ENCODE data around the gene A3GALT2. TPM values are rescaled to one million over a fixed set of nuclear protein-coding genes. Genes with fewer than 3 reads are reported as not detected.

The A3GALT2 gene
- total RNA-seq, 1 donor from 2014 or later = not detected

GRCh38 chr1:33268927-33269610 lies 51.8 kb downstream of the A3GALT2 start:
- H3K79me2 ChIP-seq (ENCODE audit: low read depth) = peaks cover 78% of the 10 kb centered on the region
- no peak overlapping the region for H3K9ac ChIP-seq
- Mint-ChIP-seq H3K36me3 (peaks cover 10% of the 10 kb centered on the region), H3K4me1 (peaks cover 38% of the 10 kb centered on the region), H3K4me3 (no peak overlapping the region), H3K27ac (peak overlapping the region; percentile 60), H3K9me3 (no peaks in the 10 kb centered on the region), H3K27me3 (ENCODE audit: insufficient read depth, low read depth) (no peaks in the 10 kb centered on the region)
- no peak for DNase-seq (ENCODE audit: low spot score)
- no peak overlapping the region for H3K4me2 ChIP-seq
- H3K4me1 ChIP-seq = no peaks in the 10 kb centered on the region
- no peaks in the 10 kb centered on the region for H3F3A ChIP-seq (ENCODE audit: low read depth)
- no peaks in the 10 kb centered on the region for H3K36me3 ChIP-seq
- no peaks in the 10 kb centered on the region for H3K27me3 ChIP-seq
- TF ChIP-seq EZH2 (IDR thresholded peaks at IDR 0.05) = no peak
- no peak for TF ChIP-seq EZH2phosphoT487 (IDR thresholded peaks at IDR 0.05)
- TF ChIP-seq, protein P1, sequence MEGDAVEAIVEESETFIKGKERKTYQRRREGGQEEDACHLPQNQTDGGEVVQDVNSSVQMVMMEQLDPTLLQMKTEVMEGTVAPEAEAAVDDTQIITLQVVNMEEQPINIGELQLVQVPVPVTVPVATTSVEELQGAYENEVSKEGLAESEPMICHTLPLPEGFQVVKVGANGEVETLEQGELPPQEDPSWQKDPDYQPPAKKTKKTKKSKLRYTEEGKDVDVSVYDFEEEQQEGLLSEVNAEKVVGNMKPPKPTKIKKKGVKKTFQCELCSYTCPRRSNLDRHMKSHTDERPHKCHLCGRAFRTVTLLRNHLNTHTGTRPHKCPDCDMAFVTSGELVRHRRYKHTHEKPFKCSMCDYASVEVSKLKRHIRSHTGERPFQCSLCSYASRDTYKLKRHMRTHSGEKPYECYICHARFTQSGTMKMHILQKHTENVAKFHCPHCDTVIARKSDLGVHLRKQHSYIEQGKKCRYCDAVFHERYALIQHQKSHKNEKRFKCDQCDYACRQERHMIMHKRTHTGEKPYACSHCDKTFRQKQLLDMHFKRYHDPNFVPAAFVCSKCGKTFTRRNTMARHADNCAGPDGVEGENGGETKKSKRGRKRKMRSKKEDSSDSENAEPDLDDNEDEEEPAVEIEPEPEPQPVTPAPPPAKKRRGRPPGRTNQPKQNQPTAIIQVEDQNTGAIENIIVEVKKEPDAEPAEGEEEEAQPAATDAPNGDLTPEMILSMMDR (IDR thresholded peaks at IDR 0.05) = no peak
- no peak overlapping the region for H3K27ac ChIP-seq
- no peak overlapping the region for H2AFZ ChIP-seq (replicated peaks)
- no peak overlapping the region for H3K4me3 ChIP-seq
- H3K9me3 ChIP-seq (ENCODE audit: low read depth) = no peaks in the 10 kb centered on the region
- peaks cover 98% of the 10 kb centered on the region for H4K20me1 ChIP-seq (ENCODE audit: low read depth)

GRCh38 chr1:33268457-33268856 lies 52.4 kb downstream of the A3GALT2 start:
- Histone ChIP-seq H4K20me1 (ENCODE audit: low read depth) (peaks cover 98% of the 10 kb centered on the region), H3K27ac (no peak overlapping the region), H2AFZ (replicated peaks) (no peak overlapping the region), H3F3A (ENCODE audit: low read depth) (no peaks in the 10 kb centered on the region), H3K9me3 (ENCODE audit: low read depth) (no peaks in the 10 kb centered on the region), H3K27me3 (no peaks in the 10 kb centered on the region), H3K79me2 (ENCODE audit: low read depth) (peaks cover 78% of the 10 kb centered on the region), H3K4me2 (no peak overlapping the region), H3K9ac (no peak overlapping the region), H3K36me3 (no peaks in the 10 kb centered on the region), H3K4me3 (no peak overlapping the region), H3K4me1 (no peaks in the 10 kb centered on the region)
- Mint-ChIP-seq H3K4me1 (peaks cover 41% of the 10 kb centered on the region), H3K27me3 (ENCODE audit: insufficient read depth, low read depth) (no peaks in the 10 kb centered on the region), H3K36me3 (peaks cover 9% of the 10 kb centered on the region), H3K9me3 (no peaks in the 10 kb centered on the region), H3K27ac (peak overlapping the region; percentile 73), H3K4me3 (peak overlapping the region; percentile 10)
- DNase-seq (ENCODE audit: low spot score) = no peak
- TF ChIP-seq EZH2 (IDR thresholded peaks at IDR 0.05) (no peak), EZH2phosphoT487 (IDR thresholded peaks at IDR 0.05) (no peak)
- TF ChIP-seq, protein P1 (IDR thresholded peaks at IDR 0.05) = no peak

GRCh38 chr1:33267468-33268205 lies 53.3 kb downstream of the A3GALT2 start:
- Mint-ChIP-seq H3K4me3 (no peak overlapping the region), H3K27me3 (ENCODE audit: insufficient read depth, low read depth) (no peaks in the 10 kb centered on the region), H3K36me3 (peaks cover 9% of the 10 kb centered on the region), H3K4me1 (peaks cover 39% of the 10 kb centered on the region), H3K9me3 (no peaks in the 10 kb centered on the region), H3K27ac (peak overlapping the region; percentile 80)
- Histone ChIP-seq H3K4me1 (no peaks in the 10 kb centered on the region), H4K20me1 (ENCODE audit: low read depth) (peaks cover 98% of the 10 kb centered on the region), H3K4me3 (no peak overlapping the region), H3K27ac (no peak overlapping the region), H3K4me2 (no peak overlapping the region), H3K9ac (no peak overlapping the region), H3F3A (ENCODE audit: low read depth) (no peaks in the 10 kb centered on the region), H3K27me3 (no peaks in the 10 kb centered on the region), H3K9me3 (ENCODE audit: low read depth) (no peaks in the 10 kb centered on the region), H3K36me3 (no peaks in the 10 kb centered on the region), H2AFZ (replicated peaks) (no peak overlapping the region), H3K79me2 (ENCODE audit: low read depth) (peaks cover 79% of the 10 kb centered on the region)
- DNase-seq (ENCODE audit: low spot score) = no peak
- TF ChIP-seq, protein P1 (IDR thresholded peaks at IDR 0.05) = no peak
- no peak for TF ChIP-seq EZH2 (IDR thresholded peaks at IDR 0.05)
- TF ChIP-seq EZH2phosphoT487 (IDR thresholded peaks at IDR 0.05) = no peak
